H1 (cell line): ENCODE measurements around the gene LIMK1. TPM values are rescaled to one million over a fixed set of nuclear protein-coding genes. Genes with fewer than 3 reads are reported as not detected.

Experiments used
- CBX5 ChIP-seq: fragments of 300-800, 300-1000 bp; sonication (generic); IDR thresholded peaks from 2 replicates; pipeline ENCODE4 v1.7.1; 2016; ENCODE audit warnings: antibody characterized with exemption, low read length, low read depth
- EP300 ChIP-seq, 2 experiments: IDR thresholded peaks; 1 replicate in 1 of 2; 2 replicates in 1 of 2; pipeline ENCODE4 v1.6.1; 2011 to 2012; ENCODE audit warnings: low read depth in 2 of 2, low read length in 2 of 2, mild to moderate bottlenecking in 2 of 2, borderline replicate concordance in 1 of 2, inconsistent platforms in 1 of 2, moderate library complexity in 1 of 2
- POLR2A ChIP-seq, 2 experiments: IDR thresholded peaks; 1 replicate in 1 of 2; 2 replicates in 1 of 2; pipeline ENCODE4 v1.6.1; 2011; ENCODE audit warnings: low read depth in 2 of 2, low read length in 2 of 2, mild to moderate bottlenecking in 2 of 2; ENCODE audit errors: control extremely low read depth in 1 of 2
- POLR2AphosphoS5 ChIP-seq: IDR thresholded peaks from 2 replicates; pipeline ENCODE4 v1.6.1; 2011; ENCODE audit warnings: low read depth, low read length
- TBP ChIP-seq: IDR thresholded peaks from 2 replicates; pipeline ENCODE4 v1.6.1; 2011; ENCODE audit warnings: low read depth, low read length, improper control_type of control experiment
- polyA plus RNA-seq, 7 experiments: library from polyadenylated mRNA; depleted of rRNA in 3 of 7; stranded (reverse) in 5 of 7; unstranded in 2 of 7; fragments of >200 nt in 5 of 7; fragments of 200-250 nt in 2 of 7; gene quantifications; 1 replicate in 5 of 7; 2 replicates in 1 of 7; 4 replicates in 1 of 7; pipeline versions ENCODE4 v1.2.1 to v1.2.3, GENCODE V29; 2011 to 2013; ENCODE audit warnings: missing spikeins in 2 of 7, mixed read lengths in 2 of 7
- total RNA-seq: library from RNA; stranded (reverse); fragmentation: NEBNext Ultra II Directional; extraction: Animal tissue kit (Norgen Biotek cat#: 25700); gene quantifications from 2 replicates; pipeline ENCODE4 v1.2.1, GENCODE V29; 2021
- TF ChIP-seq, protein P1 (sequence below): IDR thresholded peaks from 2 replicates; pipeline ENCODE4 v1.6.1; 2012; ENCODE audit warnings: inconsistent platforms

LIMK1 gene
- total and polyA plus RNA-seq, 2 of the 8 experiments (the other 6 are each of a cell fraction or from before 2014, with no cell fraction given): 93.5 to 108 TPM

DNA sequence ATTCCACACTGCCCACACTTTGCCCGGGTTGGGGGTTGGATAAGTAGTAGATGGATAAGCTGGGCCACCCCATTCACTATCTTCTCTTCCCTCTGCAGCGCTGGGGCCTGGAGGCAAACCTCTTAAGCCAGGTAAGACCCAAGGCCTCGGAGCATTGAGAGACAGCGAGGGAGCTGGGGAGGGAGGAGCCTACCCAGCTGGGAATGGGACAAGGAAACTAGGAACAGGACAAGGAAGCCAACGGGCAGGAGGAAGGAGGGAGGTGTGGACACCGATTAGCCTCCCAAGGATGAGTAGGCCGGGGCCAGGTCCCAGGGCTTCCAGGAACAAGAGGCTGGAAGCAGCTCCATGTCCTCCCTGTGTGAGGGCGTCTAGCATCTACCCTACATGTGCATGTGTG is 46.0 kb upstream of the LIMK1 start (continued):
- TF ChIP-seq POLR2AphosphoS5: no peak
- TF ChIP-seq POLR2A (IDR thresholded peaks at IDR 0.05; ENCODE audit: control extremely low read depth in 1 of 2, low read depth in 2 of 2, low read length in 2 of 2): no peak
- TF ChIP-seq TBP: no peak
- TF ChIP-seq CBX5: no peak
- TF ChIP-seq, protein P1, sequence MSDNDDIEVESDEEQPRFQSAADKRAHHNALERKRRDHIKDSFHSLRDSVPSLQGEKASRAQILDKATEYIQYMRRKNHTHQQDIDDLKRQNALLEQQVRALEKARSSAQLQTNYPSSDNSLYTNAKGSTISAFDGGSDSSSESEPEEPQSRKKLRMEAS: no peak
- TF ChIP-seq EP300 (IDR thresholded peaks at IDR 0.05; ENCODE audit: borderline replicate concordance in 1 of 2, low read depth in 2 of 2, low read length in 2 of 2): no peak
